ENCODE measurements around the gene SLC38A7. TPM values are rescaled to one million over a fixed set of nuclear protein-coding genes. Genes with fewer than 3 reads are reported as not detected.
A peak's percentile ranks its signal among the peaks of the same experiment; 100 is the strongest.

SLC38A7 gene
- total and polyA plus RNA-seq, 2 of the 13 experiments (the other 11 are each of a cell fraction or from before 2014, with no cell fraction given) = 13.2 to 14.1 TPM

DNA sequence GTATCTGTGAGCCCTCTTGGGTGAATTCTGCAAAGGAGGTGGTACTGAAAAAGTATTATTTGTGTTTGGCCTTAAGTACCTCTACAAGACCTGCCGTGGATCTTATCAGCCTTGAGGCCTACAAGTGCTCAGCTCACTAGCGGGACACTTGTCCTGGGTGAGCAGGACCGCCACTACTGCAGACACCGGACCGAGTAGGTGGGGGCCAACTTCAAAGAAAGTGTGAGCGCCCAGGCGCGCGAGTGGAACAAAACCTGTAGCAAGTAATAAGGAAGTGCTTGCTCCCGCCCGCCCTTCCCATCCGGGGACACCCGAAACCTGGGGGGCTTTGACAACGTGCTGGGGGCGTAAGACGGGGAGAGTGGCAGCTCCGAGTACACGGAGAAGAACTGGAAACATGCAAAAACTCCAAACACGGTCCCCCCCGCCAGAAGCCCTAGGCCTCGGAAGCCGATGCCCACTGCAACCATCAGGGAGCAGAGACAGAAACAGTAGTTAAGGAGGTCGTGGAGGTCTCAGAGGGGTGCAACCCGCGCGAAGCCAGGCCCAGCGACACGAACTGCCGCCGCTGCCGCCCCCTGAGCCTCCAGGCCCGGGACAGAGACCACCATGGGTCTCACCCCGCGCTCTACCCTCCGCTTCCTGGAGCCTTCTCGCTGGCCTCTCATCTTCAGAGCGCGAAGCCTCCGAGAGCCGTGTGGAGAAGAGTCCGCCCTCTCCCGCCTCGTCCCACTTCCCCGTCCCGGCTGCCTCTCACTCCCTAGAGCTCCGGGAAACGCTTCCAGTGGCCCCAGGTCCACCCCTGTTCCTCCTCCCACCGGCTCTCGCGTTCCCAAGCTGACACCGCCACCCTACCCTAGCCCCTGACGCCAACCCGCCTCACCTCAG is 55.5 kb downstream of the SLC38A7 start (continued):
- TF ChIP-seq IRX3 (CRISPR knock-in tag; IDR thresholded peaks at IDR 0.05; ENCODE audit: borderline replicate concordance, low read depth) (no peak), MLLT10 (CRISPR knock-in tag; IDR thresholded peaks at IDR 0.05) (0 out of 2 replicates have a peak, but pooled peaks have one; percentile 83), ZBTB21 (CRISPR knock-in tag; IDR thresholded peaks at IDR 0.05) (0 out of 2 replicates have a peak, but pooled peaks have one; percentile 44), HDAC1 (CRISPR knock-in tag; IDR thresholded peaks at IDR 0.05) (peak; percentile 54), ZNF780A (CRISPR knock-in tag; IDR thresholded peaks at IDR 0.05) (peak; percentile 87; the same call in 1 of the 2 replicates), GABPA (IDR thresholded peaks at IDR 0.05; ENCODE audit: low read depth, low read length) (no peak), GABPA (CRISPR knock-in tag; IDR thresholded peaks at IDR 0.05; ENCODE audit: low read depth) (no peak), CENPT (CRISPR knock-in tag; IDR thresholded peaks at IDR 0.05; ENCODE audit: low read depth) (0 out of 2 replicates have a peak, but pooled peaks have one; percentile 22), GLI4 (CRISPR knock-in tag; IDR thresholded peaks at IDR 0.05; ENCODE audit: borderline replicate concordance) (0 out of 2 replicates have a peak, but pooled peaks have one; percentile 42), TARDBP (CRISPR knock-in tag; IDR thresholded peaks at IDR 0.05) (no peak), ZNF629 (CRISPR knock-in tag; conservative IDR thresholded peaks at IDR 0.05) (0 out of 2 replicates have a peak, but pooled peaks have one; percentile 22), NONO (IDR thresholded peaks at IDR 0.05) (no peak), NONO (CRISPR knock-in tag; conservative IDR thresholded peaks at IDR 0.05) (0 out of 2 replicates have a peak, but pooled peaks have one; percentile 25), SALL2 (CRISPR knock-in tag; IDR thresholded peaks at IDR 0.05) (0 out of 2 replicates have a peak, but pooled peaks have one; percentile 54), ZC3H13 (CRISPR knock-in tag; IDR thresholded peaks at IDR 0.05) (peak; percentile 59; the same call in 1 of the 2 replicates)
- TF ChIP-seq, protein P1, sequence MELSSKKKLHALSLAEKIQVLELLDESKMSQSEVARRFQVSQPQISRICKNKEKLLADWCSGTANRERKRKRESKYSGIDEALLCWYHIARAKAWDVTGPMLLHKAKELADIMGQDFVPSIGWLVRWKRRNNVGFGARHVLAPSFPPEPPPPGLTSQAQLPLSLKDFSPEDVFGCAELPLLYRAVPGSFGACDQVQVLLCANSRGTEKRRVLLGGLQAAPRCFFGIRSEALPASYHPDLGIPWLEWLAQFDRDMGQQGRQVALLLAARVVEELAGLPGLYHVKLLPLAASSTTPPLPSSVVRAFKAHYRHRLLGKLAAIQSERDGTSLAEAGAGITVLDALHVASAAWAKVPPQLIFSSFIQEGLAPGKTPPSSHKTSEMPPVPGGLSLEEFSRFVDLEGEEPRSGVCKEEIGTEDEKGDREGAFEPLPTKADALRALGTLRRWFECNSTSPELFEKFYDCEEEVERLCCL (CRISPR knock-in tag; IDR thresholded peaks at IDR 0.05; ENCODE audit: borderline replicate concordance) = 0 out of 2 replicates have a peak, but pooled peaks have one; percentile 6
- TF ChIP-seq, protein P2, sequence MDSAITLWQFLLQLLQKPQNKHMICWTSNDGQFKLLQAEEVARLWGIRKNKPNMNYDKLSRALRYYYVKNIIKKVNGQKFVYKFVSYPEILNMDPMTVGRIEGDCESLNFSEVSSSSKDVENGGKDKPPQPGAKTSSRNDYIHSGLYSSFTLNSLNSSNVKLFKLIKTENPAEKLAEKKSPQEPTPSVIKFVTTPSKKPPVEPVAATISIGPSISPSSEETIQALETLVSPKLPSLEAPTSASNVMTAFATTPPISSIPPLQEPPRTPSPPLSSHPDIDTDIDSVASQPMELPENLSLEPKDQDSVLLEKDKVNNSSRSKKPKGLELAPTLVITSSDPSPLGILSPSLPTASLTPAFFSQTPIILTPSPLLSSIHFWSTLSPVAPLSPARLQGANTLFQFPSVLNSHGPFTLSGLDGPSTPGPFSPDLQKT (CRISPR knock-in tag; IDR thresholded peaks at IDR 0.05; ENCODE audit: borderline replicate concordance) = 0 out of 2 replicates have a peak, but pooled peaks have one; percentile 46
- TF ChIP-seq, protein P3, sequence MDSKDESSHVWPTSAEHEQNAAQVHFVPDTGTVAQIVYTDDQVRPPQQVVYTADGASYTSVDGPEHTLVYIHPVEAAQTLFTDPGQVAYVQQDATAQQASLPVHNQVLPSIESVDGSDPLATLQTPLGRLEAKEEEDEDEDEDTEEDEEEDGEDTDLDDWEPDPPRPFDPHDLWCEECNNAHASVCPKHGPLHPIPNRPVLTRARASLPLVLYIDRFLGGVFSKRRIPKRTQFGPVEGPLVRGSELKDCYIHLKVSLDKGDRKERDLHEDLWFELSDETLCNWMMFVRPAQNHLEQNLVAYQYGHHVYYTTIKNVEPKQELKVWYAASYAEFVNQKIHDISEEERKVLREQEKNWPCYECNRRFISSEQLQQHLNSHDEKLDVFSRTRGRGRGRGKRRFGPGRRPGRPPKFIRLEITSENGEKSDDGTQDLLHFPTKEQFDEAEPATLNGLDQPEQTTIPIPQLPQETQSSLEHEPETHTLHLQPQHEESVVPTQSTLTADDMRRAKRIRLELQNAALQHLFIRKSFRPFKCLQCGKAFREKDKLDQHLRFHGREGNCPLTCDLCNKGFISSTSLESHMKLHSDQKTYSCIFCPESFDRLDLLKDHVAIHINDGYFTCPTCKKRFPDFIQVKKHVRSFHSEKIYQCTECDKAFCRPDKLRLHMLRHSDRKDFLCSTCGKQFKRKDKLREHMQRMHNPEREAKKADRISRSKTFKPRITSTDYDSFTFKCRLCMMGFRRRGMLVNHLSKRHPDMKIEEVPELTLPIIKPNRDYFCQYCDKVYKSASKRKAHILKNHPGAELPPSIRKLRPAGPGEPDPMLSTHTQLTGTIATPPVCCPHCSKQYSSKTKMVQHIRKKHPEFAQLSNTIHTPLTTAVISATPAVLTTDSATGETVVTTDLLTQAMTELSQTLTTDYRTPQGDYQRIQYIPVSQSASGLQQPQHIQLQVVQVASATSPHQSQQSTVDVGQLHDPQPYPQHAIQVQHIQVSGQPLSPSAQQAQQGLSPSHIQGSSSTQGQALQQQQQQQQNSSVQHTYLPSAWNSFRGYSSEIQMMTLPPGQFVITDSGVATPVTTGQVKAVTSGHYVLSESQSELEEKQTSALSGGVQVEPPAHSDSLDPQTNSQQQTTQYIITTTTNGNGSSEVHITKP (CRISPR knock-in tag; IDR thresholded peaks at IDR 0.05; ENCODE audit: low read depth) = 0 out of 2 replicates have a peak, but pooled peaks have one; percentile 27
- TF ChIP-seq, protein P4, sequence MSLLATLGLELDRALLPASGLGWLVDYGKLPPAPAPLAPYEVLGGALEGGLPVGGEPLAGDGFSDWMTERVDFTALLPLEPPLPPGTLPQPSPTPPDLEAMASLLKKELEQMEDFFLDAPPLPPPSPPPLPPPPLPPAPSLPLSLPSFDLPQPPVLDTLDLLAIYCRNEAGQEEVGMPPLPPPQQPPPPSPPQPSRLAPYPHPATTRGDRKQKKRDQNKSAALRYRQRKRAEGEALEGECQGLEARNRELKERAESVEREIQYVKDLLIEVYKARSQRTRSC (CRISPR knock-in tag; IDR thresholded peaks at IDR 0.05; ENCODE audit: low read depth) = no peak; the same call in 1 of the 2 replicates

Data from HepG2 (cell line).